Activated gamma-delta T cell treated with anti-CD3 and anti-CD28 coated beads, Interleukin-2, amount 50 U/mL, for 16 hours (primary cell): ENCODE results near the gene MS4A3.
"Not testable (repeated sequence)": the region's sequence is repeated elsewhere in the genome, so short reads cannot be mapped to it uniquely, and the experiment has no call there.

Source experiments
- DNase-seq: peaks from one replicate; pipeline ENCODE4 v3.0.0-alpha.2; 2020; ENCODE audit warnings: low read depth

The MS4A3 gene

GRCh38 chr11:60095477-60096120 lies 39.1 kb downstream of the MS4A3 start:
- no peak for DNase-seq

- DNase-seq = no peak
Observed at GRCh38 chr11:60097189-60097588, 40.7 kb downstream of the MS4A3 start.

GRCh38 chr11:60098508-60098907 lies 42.0 kb downstream of the MS4A3 start:
- no peak for DNase-seq

- DNase-seq = no peak
Observed at GRCh38 chr11:60100516-60100915, 44.1 kb downstream of the MS4A3 start.

- DNase-seq = not testable (repeated sequence)
Observed at GRCh38 chr11:60101368-60101767, 44.9 kb downstream of the MS4A3 start.

- not testable (repeated sequence) for DNase-seq
Observed at GRCh38 chr11:60104471-60105115, 48.1 kb downstream of the MS4A3 start.

- not testable (repeated sequence) for DNase-seq
Observed at GRCh38 chr11:60108631-60109030, 52.2 kb downstream of the MS4A3 start.

GRCh38 chr11:60111793-60112192 lies 55.3 kb downstream of the MS4A3 start:
- DNase-seq = no peak

GRCh38 chr11:60116996-60117790 lies 60.7 kb downstream of the MS4A3 start:
- no peak for DNase-seq

- DNase-seq = no peak
Observed at GRCh38 chr11:60118338-60118737, 61.9 kb downstream of the MS4A3 start.

- no peak for DNase-seq
Observed at GRCh38 chr11:60119710-60120109, 63.2 kb downstream of the MS4A3 start.
